Suprapubic skin (tissue), 3 donors: Measurements from ENCODE around the gene EPPIN.
"Not testable (repeated sequence)": the region's sequence is repeated elsewhere in the genome, so short reads cannot be mapped to it uniquely, and the experiment has no call there.

Experiments used
- POLR2AphosphoS5 ChIP-seq, 3 donors: sonication (generic); formaldehyde crosslinking; IDR thresholded peaks; one replicate each; pipeline ENCODE4 v1.6.1; 2017; ENCODE audit warnings: antibody characterized with exemption in 3 of 3
- TF ChIP-seq, protein P1 (sequence below), 2 donors: fragments of 200-600 bp in 1 of 2; fragments of 450-650 bp in 1 of 2; sonication (generic) in 1 of 2; IDR thresholded peaks; one replicate each; pipeline ENCODE4 v1.5.1; 2016 to 2019; ENCODE audit warnings: antibody characterized with exemption in 2 of 2, mild to moderate bottlenecking in 1 of 2, moderate library complexity in 1 of 2

DNA sequence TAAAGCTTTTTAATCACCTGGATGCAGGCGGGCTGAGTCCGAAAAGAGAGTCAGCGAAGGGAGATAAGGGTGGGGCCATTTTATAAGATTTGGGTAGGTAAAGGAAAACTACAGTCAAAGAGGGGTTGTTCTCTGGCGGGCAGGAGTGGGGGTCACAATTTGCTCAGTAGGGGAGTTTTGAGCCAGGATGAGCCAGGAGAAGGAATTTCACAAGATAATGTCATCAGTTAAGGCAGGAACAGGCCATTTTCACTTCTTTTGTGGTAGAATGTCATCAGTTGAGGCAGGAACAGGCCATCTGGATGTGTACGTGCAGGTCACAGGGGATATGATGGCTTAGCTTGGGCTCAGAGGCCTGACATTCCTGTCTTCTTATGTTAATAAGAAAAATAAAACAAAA, 37.1 kb upstream of the EPPIN start:
- not testable (repeated sequence) for TF ChIP-seq POLR2AphosphoS5 (IDR thresholded peaks at IDR 0.05)
- TF ChIP-seq, protein P1, sequence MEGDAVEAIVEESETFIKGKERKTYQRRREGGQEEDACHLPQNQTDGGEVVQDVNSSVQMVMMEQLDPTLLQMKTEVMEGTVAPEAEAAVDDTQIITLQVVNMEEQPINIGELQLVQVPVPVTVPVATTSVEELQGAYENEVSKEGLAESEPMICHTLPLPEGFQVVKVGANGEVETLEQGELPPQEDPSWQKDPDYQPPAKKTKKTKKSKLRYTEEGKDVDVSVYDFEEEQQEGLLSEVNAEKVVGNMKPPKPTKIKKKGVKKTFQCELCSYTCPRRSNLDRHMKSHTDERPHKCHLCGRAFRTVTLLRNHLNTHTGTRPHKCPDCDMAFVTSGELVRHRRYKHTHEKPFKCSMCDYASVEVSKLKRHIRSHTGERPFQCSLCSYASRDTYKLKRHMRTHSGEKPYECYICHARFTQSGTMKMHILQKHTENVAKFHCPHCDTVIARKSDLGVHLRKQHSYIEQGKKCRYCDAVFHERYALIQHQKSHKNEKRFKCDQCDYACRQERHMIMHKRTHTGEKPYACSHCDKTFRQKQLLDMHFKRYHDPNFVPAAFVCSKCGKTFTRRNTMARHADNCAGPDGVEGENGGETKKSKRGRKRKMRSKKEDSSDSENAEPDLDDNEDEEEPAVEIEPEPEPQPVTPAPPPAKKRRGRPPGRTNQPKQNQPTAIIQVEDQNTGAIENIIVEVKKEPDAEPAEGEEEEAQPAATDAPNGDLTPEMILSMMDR (IDR thresholded peaks at IDR 0.05) = not testable (repeated sequence)
